T-helper 17 cell (primary cell): ENCODE measurements around the gene LOX. TPM values are rescaled to one million over a fixed set of nuclear protein-coding genes. Genes with fewer than 3 reads are reported as not detected.
"Not testable (repeated sequence)": the region's sequence is repeated elsewhere in the genome, so short reads cannot be mapped to it uniquely, and the experiment has no call there.

Experiments
- ATAC-seq: fragments of 150-1000 bp; cut with Tn5 transposase; 2 replicates; pipeline ENCODE4 v1.10.0; 2021; ENCODE audit warnings: mild to moderate bottlenecking, moderate library complexity
- DNase-seq, 3 donors: peaks; one replicate each; pipeline versions ENCODE4 v3.0.0 to v3.0.0-alpha.2; 2020 to 2021
- H3K9me3 ChIP-seq: one replicate; pipeline ENCODE4 v1.7.0; 2013; ENCODE audit warnings: low read length, mild to moderate bottlenecking; ENCODE audit not compliant: control insufficient read depth, poor library complexity, severe bottlenecking
- H3K27ac Mint-ChIP-seq: one replicate; pipeline ENCODE4 v1.8.0; 2022; ENCODE audit warnings: mild to moderate bottlenecking, moderate library complexity, mixed read lengths
- H3K27me3 Mint-ChIP-seq: one replicate; pipeline ENCODE4 v1.8.0; 2022; ENCODE audit warnings: mixed read lengths
- H3K36me3 Mint-ChIP-seq: one replicate; pipeline ENCODE4 v1.8.0; 2022; ENCODE audit warnings: low read depth, mixed read lengths
- H3K4me1 Mint-ChIP-seq: one replicate; pipeline ENCODE4 v1.8.0; 2022; ENCODE audit warnings: mild to moderate bottlenecking, mixed read lengths
- H3K4me3 Mint-ChIP-seq: one replicate; pipeline ENCODE4 v1.8.0; 2022; ENCODE audit warnings: mild to moderate bottlenecking, moderate library complexity, mixed read lengths
- total RNA-seq, 4 donors: library from RNA in 2 of 4; stranded (reverse) in 2 of 4; gene quantifications; one replicate each; pipeline ENCODE4 v1.2.3 and lab custom pipeline; 2022 to 2026

Gene LOX
- total RNA-seq, 2 donors from 2014 or later, result 0.65 TPM; not detected in 1

- Mint-ChIP-seq H3K27ac (no peak overlapping the region), H3K4me3 (no peak overlapping the region), H3K4me1 (peaks cover 2% of the 10 kb centered on the region), H3K27me3 (peaks cover 21% of the 10 kb centered on the region), H3K36me3 (no peaks in the 10 kb centered on the region)
- ATAC-seq (no peak), DNase-seq (no peak)
- no peaks in the 10 kb centered on the region for H3K9me3 ChIP-seq
Observed at GRCh38 chr5:122112063-122112462, 34.0 kb upstream of the LOX start.

- Mint-ChIP-seq H3K27me3 (peaks cover 21% of the 10 kb centered on the region), H3K27ac (no peak overlapping the region), H3K4me1 (peaks cover 2% of the 10 kb centered on the region), H3K36me3 (no peaks in the 10 kb centered on the region), H3K4me3 (no peak overlapping the region)
- DNase-seq, result no peak
- no peak for ATAC-seq
- no peaks in the 10 kb centered on the region for H3K9me3 ChIP-seq
Observed at GRCh38 chr5:122111460-122111859, 33.4 kb upstream of the LOX start.

GRCh38 chr5:122110987-122111386, 32.9 kb upstream of the LOX start:
- no peaks in the 10 kb centered on the region for H3K36me3 Mint-ChIP-seq
- H3K27me3 Mint-ChIP-seq, result peaks cover 21% of the 10 kb centered on the region
- no peak overlapping the region for H3K27ac Mint-ChIP-seq
- ATAC-seq, result no peak
- H3K4me1 Mint-ChIP-seq, result peaks cover 2% of the 10 kb centered on the region
- H3K4me3 Mint-ChIP-seq, result no peak overlapping the region
- H3K9me3 ChIP-seq, result no peaks in the 10 kb centered on the region
- DNase-seq, result no peak

GRCh38 chr5:122107016-122107415, 29.0 kb upstream of the LOX start:
- Mint-ChIP-seq H3K4me3 (no peak overlapping the region), H3K4me1 (no peaks in the 10 kb centered on the region), H3K36me3 (no peaks in the 10 kb centered on the region), H3K27ac (no peak overlapping the region), H3K27me3 (peaks cover 15% of the 10 kb centered on the region)
- H3K9me3 ChIP-seq, result no peaks in the 10 kb centered on the region
- DNase-seq (no peak), ATAC-seq (no peak)

GRCh38 chr5:122105909-122106308, 27.9 kb upstream of the LOX start:
- H3K4me3 Mint-ChIP-seq, result no peak overlapping the region
- DNase-seq, result no peak
- no peaks in the 10 kb centered on the region for H3K36me3 Mint-ChIP-seq
- H3K27ac Mint-ChIP-seq, result no peak overlapping the region
- no peaks in the 10 kb centered on the region for H3K4me1 Mint-ChIP-seq
- peaks cover 15% of the 10 kb centered on the region for H3K27me3 Mint-ChIP-seq
- no peaks in the 10 kb centered on the region for H3K9me3 ChIP-seq
- ATAC-seq, result no peak

GRCh38 chr5:122102825-122103224, 24.8 kb upstream of the LOX start:
- Mint-ChIP-seq H3K36me3 (no peaks in the 10 kb centered on the region), H3K27ac (no peak overlapping the region), H3K4me3 (no peak overlapping the region), H3K27me3 (peaks cover 11% of the 10 kb centered on the region), H3K4me1 (no peaks in the 10 kb centered on the region)
- no peaks in the 10 kb centered on the region for H3K9me3 ChIP-seq
- no peak for DNase-seq
- ATAC-seq, result no peak

GRCh38 chr5:122101636-122102285, 23.7 kb upstream of the LOX start:
- Mint-ChIP-seq H3K27me3 (peaks cover 6% of the 10 kb centered on the region), H3K4me3 (no peak overlapping the region), H3K27ac (no peak overlapping the region), H3K4me1 (no peaks in the 10 kb centered on the region), H3K36me3 (no peaks in the 10 kb centered on the region)
- ATAC-seq, result no peak
- no peaks in the 10 kb centered on the region for H3K9me3 ChIP-seq
- no peak for DNase-seq

- Mint-ChIP-seq H3K4me1 (no peaks in the 10 kb centered on the region), H3K27ac (no peak overlapping the region), H3K27me3 (peaks cover 6% of the 10 kb centered on the region), H3K36me3 (no peaks in the 10 kb centered on the region), H3K4me3 (no peak overlapping the region)
- DNase-seq (no peak), ATAC-seq (no peak)
- H3K9me3 ChIP-seq, result no peaks in the 10 kb centered on the region
Observed at GRCh38 chr5:122099060-122099790, 21.2 kb upstream of the LOX start.

- DNase-seq (no peak), ATAC-seq (no peak)
- Mint-ChIP-seq H3K36me3 (no peaks in the 10 kb centered on the region), H3K4me1 (no peaks in the 10 kb centered on the region), H3K4me3 (no peak overlapping the region), H3K27ac (no peak overlapping the region), H3K27me3 (peaks cover 6% of the 10 kb centered on the region)
- H3K9me3 ChIP-seq, result no peaks in the 10 kb centered on the region
Observed at GRCh38 chr5:122097391-122097790, 19.3 kb upstream of the LOX start.

- H3K4me1 Mint-ChIP-seq, result no peaks in the 10 kb centered on the region
- no peaks in the 10 kb centered on the region for H3K9me3 ChIP-seq
- no peak overlapping the region for H3K27ac Mint-ChIP-seq
- ATAC-seq (no peak), DNase-seq (no peak)
- H3K36me3 Mint-ChIP-seq, result no peaks in the 10 kb centered on the region
- H3K4me3 Mint-ChIP-seq, result no peak overlapping the region
- H3K27me3 Mint-ChIP-seq, result peaks cover 12% of the 10 kb centered on the region
Observed at GRCh38 chr5:122095158-122095557, 17.1 kb upstream of the LOX start.

- not testable (repeated sequence) for ATAC-seq, H3K4me1 Mint-ChIP-seq, H3K27me3 Mint-ChIP-seq, H3K27ac Mint-ChIP-seq, H3K36me3 Mint-ChIP-seq, DNase-seq, H3K9me3 ChIP-seq, H3K4me3 Mint-ChIP-seq
Observed at GRCh38 chr5:122094251-122094650, 16.2 kb upstream of the LOX start.

GRCh38 chr5:122093415-122094180, 15.5 kb upstream of the LOX start:
- no peaks in the 10 kb centered on the region for H3K4me1 Mint-ChIP-seq
- no peak overlapping the region for H3K27ac Mint-ChIP-seq
- H3K9me3 ChIP-seq, result no peaks in the 10 kb centered on the region
- no peak overlapping the region for H3K4me3 Mint-ChIP-seq
- peaks cover 6% of the 10 kb centered on the region for H3K27me3 Mint-ChIP-seq
- ATAC-seq, result no peak
- no peaks in the 10 kb centered on the region for H3K36me3 Mint-ChIP-seq
- DNase-seq, result no peak

- no peak overlapping the region for H3K4me3 Mint-ChIP-seq
- peaks cover 6% of the 10 kb centered on the region for H3K27me3 Mint-ChIP-seq
- no peaks in the 10 kb centered on the region for H3K4me1 Mint-ChIP-seq
- H3K9me3 ChIP-seq, result no peaks in the 10 kb centered on the region
- H3K36me3 Mint-ChIP-seq, result no peaks in the 10 kb centered on the region
- DNase-seq (no peak), ATAC-seq (no peak)
- H3K27ac Mint-ChIP-seq, result no peak overlapping the region
Observed at GRCh38 chr5:122091936-122092600, 14.0 kb upstream of the LOX start.
